Mammary epithelial cell (primary cell): Measurements from ENCODE around the gene ANKMY2.
A peak's percentile ranks its signal among the peaks of the same experiment; 100 is the strongest.

ENCODE experiments used
- EZH2 ChIP-seq: IDR thresholded peaks from 2 replicates; pipeline ENCODE4 v1.6.1; 2012; ENCODE audit warnings: low read length, inconsistent platforms, borderline replicate concordance
- TF ChIP-seq, protein P1 (sequence below), 2 donors: IDR thresholded peaks in 1 of 2; conservative IDR thresholded peaks in 1 of 2; 2 replicates each; pipeline ENCODE4 v1.5.1; 2011 to 2012; ENCODE audit warnings: inconsistent platforms in 2 of 2, low read length in 2 of 2, mild to moderate bottlenecking in 2 of 2, control low read depth in 1 of 2, low read depth in 1 of 2; ENCODE audit not compliant: insufficient read depth in 1 of 2; ENCODE audit errors: extremely low read depth in 1 of 2

DNA sequence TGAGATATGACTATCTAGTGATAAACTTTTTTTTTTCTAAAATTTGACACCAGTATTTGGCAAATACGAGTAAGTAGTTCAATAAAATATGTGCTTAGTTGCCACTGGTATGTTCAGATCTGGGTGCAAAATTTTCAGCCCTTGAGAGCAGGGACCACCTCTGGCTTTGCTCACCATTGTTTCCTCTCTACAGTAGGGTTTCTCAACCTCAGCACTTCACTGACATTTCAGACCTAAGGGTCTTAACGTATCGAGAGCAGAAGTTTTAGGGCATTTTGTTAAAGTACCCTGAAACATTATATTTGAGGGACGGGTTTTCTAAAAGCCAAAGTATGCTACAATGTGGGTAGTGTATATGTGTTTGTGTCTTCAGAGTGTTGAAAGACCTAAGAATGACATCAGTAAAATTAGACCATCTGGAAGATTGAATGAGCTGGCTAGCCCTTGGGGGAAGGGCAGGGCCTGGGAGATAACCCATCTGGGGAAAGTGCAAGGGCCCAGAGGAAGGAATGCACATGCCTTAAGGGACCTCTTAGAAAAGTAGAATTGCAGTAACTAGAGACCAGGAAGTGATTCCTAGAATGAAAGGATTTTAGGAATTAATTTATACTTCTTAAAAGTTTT is 12.2 kb upstream of the ANKMY2 start:
- TF ChIP-seq, protein P1, sequence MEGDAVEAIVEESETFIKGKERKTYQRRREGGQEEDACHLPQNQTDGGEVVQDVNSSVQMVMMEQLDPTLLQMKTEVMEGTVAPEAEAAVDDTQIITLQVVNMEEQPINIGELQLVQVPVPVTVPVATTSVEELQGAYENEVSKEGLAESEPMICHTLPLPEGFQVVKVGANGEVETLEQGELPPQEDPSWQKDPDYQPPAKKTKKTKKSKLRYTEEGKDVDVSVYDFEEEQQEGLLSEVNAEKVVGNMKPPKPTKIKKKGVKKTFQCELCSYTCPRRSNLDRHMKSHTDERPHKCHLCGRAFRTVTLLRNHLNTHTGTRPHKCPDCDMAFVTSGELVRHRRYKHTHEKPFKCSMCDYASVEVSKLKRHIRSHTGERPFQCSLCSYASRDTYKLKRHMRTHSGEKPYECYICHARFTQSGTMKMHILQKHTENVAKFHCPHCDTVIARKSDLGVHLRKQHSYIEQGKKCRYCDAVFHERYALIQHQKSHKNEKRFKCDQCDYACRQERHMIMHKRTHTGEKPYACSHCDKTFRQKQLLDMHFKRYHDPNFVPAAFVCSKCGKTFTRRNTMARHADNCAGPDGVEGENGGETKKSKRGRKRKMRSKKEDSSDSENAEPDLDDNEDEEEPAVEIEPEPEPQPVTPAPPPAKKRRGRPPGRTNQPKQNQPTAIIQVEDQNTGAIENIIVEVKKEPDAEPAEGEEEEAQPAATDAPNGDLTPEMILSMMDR (conservative IDR thresholded peaks at IDR 0.05 in 1 of 2, IDR thresholded peaks at IDR 0.05 in 1 of 2; ENCODE audit: extremely low read depth in 1 of 2, insufficient read depth in 1 of 2, low read depth in 1 of 2, low read length in 2 of 2), result peak in 1 of 2 donors; percentile 10
- TF ChIP-seq EZH2, result no peak
